GM21825 (cell line): ENCODE measurements around the gene CA10.

ENCODE experiments used
- ATAC-seq: cut with Tn5 transposase; IDR thresholded peaks from one replicate; pipeline ENCODE4 v1.9.1; 2021; ENCODE audit warnings: mild to moderate bottlenecking, moderate library complexity; ENCODE audit not compliant: unreplicated experiment

The CA10 gene

GRCh38 chr17:52049051-52049450 lies 109.5 kb downstream of the CA10 start:
- ATAC-seq, result no peak

- ATAC-seq, result no peak
Observed at GRCh38 chr17:52048137-52048898, 110.2 kb downstream of the CA10 start.

GRCh38 chr17:52047086-52047485 lies 111.4 kb downstream of the CA10 start:
- no peak for ATAC-seq

- no peak for ATAC-seq
Observed at GRCh38 chr17:52041123-52041617, 117.3 kb downstream of the CA10 start.

- ATAC-seq, result no peak
Observed at GRCh38 chr17:52036416-52036815, 122.1 kb downstream of the CA10 start.

GRCh38 chr17:52035336-52035915 lies 123.1 kb downstream of the CA10 start:
- no peak for ATAC-seq

GRCh38 chr17:52032454-52032853 lies 126.1 kb downstream of the CA10 start:
- ATAC-seq, result no peak

GRCh38 chr17:52030052-52030451 lies 128.5 kb downstream of the CA10 start:
- no peak for ATAC-seq

GRCh38 chr17:52027620-52028295 lies 130.8 kb downstream of the CA10 start:
- no peak for ATAC-seq

GRCh38 chr17:52027081-52027480 lies 131.4 kb downstream of the CA10 start:
- ATAC-seq, result no peak

- no peak for ATAC-seq
Observed at GRCh38 chr17:52026075-52026474, 132.4 kb downstream of the CA10 start.

GRCh38 chr17:52025236-52025635 lies 133.3 kb downstream of the CA10 start:
- no peak for ATAC-seq

- ATAC-seq, result no peak
Observed at GRCh38 chr17:52024300-52024870, 134.1 kb downstream of the CA10 start.

- no peak for ATAC-seq
Observed at GRCh38 chr17:52011064-52011463, 147.4 kb downstream of the CA10 start.

GRCh38 chr17:51999654-52000053 lies 158.9 kb downstream of the CA10 start:
- ATAC-seq, result no peak

- ATAC-seq, result no peak
Observed at GRCh38 chr17:51997723-51998122, 160.8 kb downstream of the CA10 start.

GRCh38 chr17:51995797-51996403 lies 162.6 kb downstream of the CA10 start:
- ATAC-seq, result no peak

GRCh38 chr17:51992864-51993416 lies 165.6 kb downstream of the CA10 start:
- no peak for ATAC-seq

GRCh38 chr17:51971121-51971520 lies 187.4 kb downstream of the CA10 start:
- ATAC-seq, result no peak

GRCh38 chr17:51961689-51962088 lies 196.8 kb downstream of the CA10 start:
- no peak for ATAC-seq

- ATAC-seq, result no peak
Observed at GRCh38 chr17:51957786-51958185, 200.7 kb downstream of the CA10 start.
